ENCODE data around the gene ZNF462. TPM values are rescaled to one million over a fixed set of nuclear protein-coding genes. Genes with fewer than 3 reads are reported as not detected.

ZNF462 gene
- total RNA-seq, 1 donor from 2014 or later = 98.3 TPM

DNA sequence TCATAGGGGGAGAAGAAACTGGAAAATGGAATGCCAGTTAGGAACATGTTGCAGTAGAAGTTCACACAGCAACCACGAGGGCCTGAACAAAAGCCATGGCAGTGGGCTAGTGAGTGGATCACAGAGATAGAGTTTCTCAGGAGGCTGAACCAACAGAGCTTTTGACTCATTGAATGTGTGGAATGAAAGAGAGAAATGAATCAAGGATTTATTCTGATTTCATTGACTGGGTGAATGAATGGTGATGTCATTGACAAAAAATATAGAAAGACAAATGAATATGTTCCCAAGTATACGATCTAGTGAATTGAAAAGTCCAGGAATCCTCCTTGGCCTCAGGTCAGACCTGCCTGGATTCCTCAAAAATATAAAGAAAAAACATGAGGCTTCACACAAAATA, 99.2 kb downstream of the ZNF462 start:
- H3K27ac Mint-ChIP-seq (ENCODE audit: unreplicated experiment) = peak overlapping the region; percentile 98

DNA sequence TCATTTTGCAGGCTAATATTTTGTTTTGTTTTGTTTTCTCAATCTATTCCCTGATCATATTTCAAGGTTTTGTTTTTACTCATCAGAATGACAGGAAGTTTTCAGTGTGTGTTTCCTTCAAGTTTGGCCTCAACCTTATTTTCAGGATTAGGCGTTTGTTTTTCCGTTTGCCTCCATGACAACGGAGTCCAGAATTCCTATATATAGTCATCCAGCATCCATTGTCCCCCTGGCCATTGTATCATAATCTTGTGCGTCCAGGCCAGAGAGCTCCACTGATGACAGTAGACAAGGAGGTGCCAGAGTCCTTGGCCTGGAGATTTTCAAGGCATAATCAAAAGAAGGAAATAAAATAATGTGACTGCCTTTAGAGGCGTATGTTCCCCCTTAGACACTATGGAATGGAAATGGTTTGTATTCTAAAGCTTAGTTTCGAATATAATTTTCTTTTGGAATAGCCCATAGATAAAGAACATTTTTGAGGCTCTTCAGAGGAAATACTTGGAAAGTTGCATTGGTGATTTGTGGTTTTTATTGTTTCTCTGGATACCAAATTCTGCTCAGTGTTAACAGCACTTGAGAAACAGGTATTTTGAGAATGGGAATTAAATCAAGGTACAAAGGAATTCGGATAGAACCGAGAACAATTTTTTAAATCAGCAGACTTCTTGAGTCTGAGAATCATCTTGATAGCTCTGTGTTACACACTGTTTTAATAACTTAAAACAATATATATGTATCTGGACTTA, 99.8 kb downstream of the ZNF462 start:
- Mint-ChIP-seq H3K4me1 (ENCODE audit: unreplicated experiment) (peaks cover 64% of the 10 kb centered on the region), H3K27me3 (ENCODE audit: unreplicated experiment) (peaks cover 11% of the 10 kb centered on the region), H3K27ac (ENCODE audit: unreplicated experiment) (peak overlapping the region; percentile 98), H3K36me3 (ENCODE audit: low read depth, unreplicated experiment) (peaks cover 34% of the 10 kb centered on the region), H3K9me3 (ENCODE audit: unreplicated experiment) (no peaks in the 10 kb centered on the region), H3K4me3 (ENCODE audit: unreplicated experiment) (peak overlapping the region; percentile 37)
- DNase-seq (ENCODE audit: low spot score) = peak; percentile 59
- TF ChIP-seq CTCF (IDR thresholded peaks at IDR 0.05; ENCODE audit: unreplicated experiment) = no peak

More for the DNA sequence above, 99.2 kb downstream of the ZNF462 start:
- Mint-ChIP-seq H3K4me3 (ENCODE audit: unreplicated experiment) (peak overlapping the region; percentile 13), H3K9me3 (ENCODE audit: unreplicated experiment) (no peaks in the 10 kb centered on the region), H3K36me3 (ENCODE audit: low read depth, unreplicated experiment) (peaks cover 34% of the 10 kb centered on the region), H3K27me3 (ENCODE audit: unreplicated experiment) (peaks cover 11% of the 10 kb centered on the region), H3K4me1 (ENCODE audit: unreplicated experiment) (peaks cover 64% of the 10 kb centered on the region)
- no peak for TF ChIP-seq CTCF (IDR thresholded peaks at IDR 0.05; ENCODE audit: unreplicated experiment)
- DNase-seq (ENCODE audit: low spot score) = no peak

DNA sequence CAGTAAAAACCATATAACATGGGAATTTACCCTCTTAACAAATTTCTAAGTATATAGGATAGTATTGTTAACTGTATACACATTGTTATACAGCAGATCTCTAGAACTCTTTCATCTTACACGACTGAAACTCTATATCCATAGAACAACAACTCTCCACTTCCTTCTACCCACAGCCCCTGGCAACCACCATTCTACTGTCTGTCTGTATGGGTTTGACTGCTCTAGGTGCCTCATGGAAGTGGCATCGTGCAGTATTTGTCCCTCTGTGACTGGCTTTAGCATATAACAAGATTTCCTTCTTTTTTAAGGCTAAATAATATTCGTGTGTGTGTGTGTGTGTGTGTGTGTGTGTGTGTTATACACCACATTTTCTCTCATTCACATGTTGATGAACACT, 100.7 kb downstream of the ZNF462 start:
- no peak for TF ChIP-seq CTCF (IDR thresholded peaks at IDR 0.05; ENCODE audit: unreplicated experiment)
- no peak overlapping the region for H3K4me3 Mint-ChIP-seq (ENCODE audit: unreplicated experiment)
- peaks cover 28% of the 10 kb centered on the region for H3K36me3 Mint-ChIP-seq (ENCODE audit: low read depth, unreplicated experiment)
- peaks cover 63% of the 10 kb centered on the region for H3K4me1 Mint-ChIP-seq (ENCODE audit: unreplicated experiment)
- H3K27me3 Mint-ChIP-seq (ENCODE audit: unreplicated experiment) = peaks cover 11% of the 10 kb centered on the region
- DNase-seq (ENCODE audit: low spot score) = no peak
- H3K27ac Mint-ChIP-seq (ENCODE audit: unreplicated experiment) = peak overlapping the region; percentile 98
- H3K9me3 Mint-ChIP-seq (ENCODE audit: unreplicated experiment) = no peaks in the 10 kb centered on the region

DNA sequence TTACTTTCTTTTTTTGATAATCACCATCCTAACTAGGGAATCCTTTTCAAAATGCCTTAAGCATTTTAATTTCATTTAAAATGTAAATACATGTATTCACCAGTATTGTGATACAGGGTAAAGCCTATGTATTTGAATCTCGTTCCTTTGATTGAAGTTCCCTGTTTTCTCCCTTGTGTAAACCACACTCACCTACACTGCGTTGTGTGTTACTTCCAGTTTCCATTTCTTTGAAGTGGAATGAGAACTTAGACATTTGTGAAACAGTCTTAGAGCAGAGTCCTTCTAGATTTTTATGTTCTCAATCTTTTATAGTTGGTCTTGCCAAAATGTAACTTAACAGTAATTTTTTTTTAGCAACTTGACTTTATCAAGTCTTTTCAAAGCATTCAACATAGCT, 101.4 kb downstream of the ZNF462 start:
- H3K9me3 Mint-ChIP-seq (ENCODE audit: unreplicated experiment) = no peaks in the 10 kb centered on the region
- no peak for TF ChIP-seq CTCF (IDR thresholded peaks at IDR 0.05; ENCODE audit: unreplicated experiment)
- no peak for DNase-seq (ENCODE audit: low spot score)
- H3K27ac Mint-ChIP-seq (ENCODE audit: unreplicated experiment) = peak overlapping the region; percentile 98
- no peak overlapping the region for H3K4me3 Mint-ChIP-seq (ENCODE audit: unreplicated experiment)
- peaks cover 66% of the 10 kb centered on the region for H3K4me1 Mint-ChIP-seq (ENCODE audit: unreplicated experiment)
- peaks cover 25% of the 10 kb centered on the region for H3K36me3 Mint-ChIP-seq (ENCODE audit: low read depth, unreplicated experiment)
- peaks cover 12% of the 10 kb centered on the region for H3K27me3 Mint-ChIP-seq (ENCODE audit: unreplicated experiment)

- no peak for TF ChIP-seq CTCF (IDR thresholded peaks at IDR 0.05; ENCODE audit: unreplicated experiment)
- no peak for DNase-seq (ENCODE audit: low spot score)
- Mint-ChIP-seq H3K27me3 (ENCODE audit: unreplicated experiment) (peaks cover 13% of the 10 kb centered on the region), H3K9me3 (ENCODE audit: unreplicated experiment) (no peaks in the 10 kb centered on the region), H3K27ac (ENCODE audit: unreplicated experiment) (peak overlapping the region; percentile 28), H3K36me3 (ENCODE audit: low read depth, unreplicated experiment) (peaks cover 29% of the 10 kb centered on the region), H3K4me3 (ENCODE audit: unreplicated experiment) (peak overlapping the region; percentile 24), H3K4me1 (ENCODE audit: unreplicated experiment) (peaks cover 66% of the 10 kb centered on the region)
Observed at GRCh38 chr9:106964822-106965525, 102.0 kb downstream of the ZNF462 start.

Measured in endothelial cell (in vitro differentiated cells).